ENCODE measurements around the gene KRTAP8-1.
A peak's percentile ranks its signal among the peaks of the same experiment; 100 is the strongest.

The KRTAP8-1 gene

DNA sequence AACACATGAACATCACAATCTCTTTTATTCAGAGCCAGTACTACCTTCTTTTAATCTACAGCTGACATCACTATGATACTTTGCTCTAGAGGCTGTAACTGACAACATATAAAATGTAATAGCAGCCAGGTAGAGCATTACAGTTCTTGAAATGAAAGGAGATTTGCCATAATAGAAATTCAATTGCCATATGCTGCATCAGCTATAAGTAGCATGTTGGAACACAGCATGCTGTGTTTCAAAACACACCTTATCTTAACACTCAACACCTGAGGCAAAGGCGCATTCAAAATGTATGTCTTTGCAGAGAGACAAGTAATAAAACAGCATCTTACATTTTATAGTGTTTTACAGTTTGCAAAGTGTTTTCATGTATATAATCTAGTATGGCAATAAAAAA, 33.8 kb downstream of the KRTAP8-1 start:
- no peak overlapping the region for H3K4me3 ChIP-seq (ENCODE audit: low read depth, low read length)
- H3K4me1 ChIP-seq (ENCODE audit: control insufficient read depth, insufficient read depth, low read length): no peaks in the 10 kb centered on the region
- TF ChIP-seq ZFP69B (tag by site-specific recombination; IDR thresholded peaks at IDR 0.05): no peak
- H3K9me3 ChIP-seq (ENCODE audit: control insufficient read depth, insufficient read depth, low read depth, low read length): no peaks in the 10 kb centered on the region; the same call in 1 of the 2 replicates
- ChIA-PET POLR2A (no interaction called here), CTCF (interaction anchor here (0.6 kb wide), 2 partner anchors 10 to 36 kb away, joined by 3 to 4 read pairs; no protein-coding TSS in a partner anchor)
- no peak overlapping the region for H3K27ac ChIP-seq (ENCODE audit: extremely low read depth, low read depth, low read length)
- no peaks in the 10 kb centered on the region for H3K36me3 ChIP-seq (ENCODE audit: control insufficient read depth in 2 of 2, insufficient read depth in 1 of 2, low read length in 2 of 2)

DNA sequence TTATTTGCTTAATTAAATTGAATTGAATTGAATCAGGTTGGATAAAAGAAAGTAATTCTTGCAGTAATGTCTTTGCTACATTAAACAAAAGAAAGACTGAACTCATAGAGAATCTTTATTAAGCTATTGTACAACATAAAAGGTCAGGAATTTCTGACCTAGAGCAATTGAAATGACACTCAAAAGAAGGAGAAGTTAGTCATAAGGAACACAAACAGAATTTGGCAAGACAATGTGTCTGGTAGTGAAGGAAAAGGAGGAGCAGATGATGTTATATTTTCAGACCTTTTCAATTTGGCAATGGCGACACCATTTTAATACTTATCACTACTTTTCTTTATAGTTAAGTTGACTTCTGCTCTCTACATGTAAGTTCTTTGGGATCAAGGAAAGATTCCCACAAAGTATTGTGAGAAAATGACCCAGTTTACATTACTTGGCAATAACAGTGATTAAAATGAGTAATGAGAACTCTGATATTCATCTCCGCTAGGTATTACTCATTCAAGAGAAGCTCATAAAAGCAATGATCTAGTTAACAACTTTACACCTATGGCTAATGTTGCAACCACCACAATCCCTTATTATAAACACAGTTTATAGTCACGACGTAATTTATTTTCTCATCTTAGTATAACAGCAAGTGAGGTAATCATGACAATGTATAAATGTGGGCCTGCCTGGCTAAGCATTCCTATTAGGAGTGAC, 43.2 kb downstream of the KRTAP8-1 start:
- TF ChIP-seq KLF8 (tag by site-specific recombination; IDR thresholded peaks at IDR 0.05): peak; percentile 57; the same call in 1 of the 2 replicates
- TF ChIP-seq, protein P1, sequence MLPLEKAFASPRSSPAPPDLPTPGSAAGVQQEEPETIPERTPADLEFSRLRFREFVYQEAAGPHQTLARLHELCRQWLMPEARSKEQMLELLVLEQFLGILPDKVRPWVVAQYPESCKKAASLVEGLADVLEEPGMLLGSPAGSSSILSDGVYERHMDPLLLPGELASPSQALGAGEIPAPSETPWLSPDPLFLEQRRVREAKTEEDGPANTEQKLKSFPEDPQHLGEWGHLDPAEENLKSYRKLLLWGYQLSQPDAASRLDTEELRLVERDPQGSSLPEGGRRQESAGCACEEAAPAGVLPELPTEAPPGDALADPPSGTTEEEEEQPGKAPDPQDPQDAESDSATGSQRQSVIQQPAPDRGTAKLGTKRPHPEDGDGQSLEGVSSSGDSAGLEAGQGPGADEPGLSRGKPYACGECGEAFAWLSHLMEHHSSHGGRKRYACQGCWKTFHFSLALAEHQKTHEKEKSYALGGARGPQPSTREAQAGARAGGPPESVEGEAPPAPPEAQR (tag by site-specific recombination; IDR thresholded peaks at IDR 0.05): no peak
- TF ChIP-seq, protein P2, sequence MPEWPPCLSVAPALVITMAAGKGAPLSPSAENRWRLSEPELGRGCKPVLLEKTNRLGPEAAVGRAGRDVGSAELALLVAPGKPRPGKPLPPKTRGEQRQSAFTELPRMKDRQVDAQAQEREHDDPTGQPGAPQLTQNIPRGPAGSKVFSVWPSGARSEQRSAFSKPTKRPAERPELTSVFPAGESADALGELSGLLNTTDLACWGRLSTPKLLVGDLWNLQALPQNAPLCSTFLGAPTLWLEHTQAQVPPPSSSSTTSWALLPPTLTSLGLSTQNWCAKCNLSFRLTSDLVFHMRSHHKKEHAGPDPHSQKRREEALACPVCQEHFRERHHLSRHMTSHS (tag by site-specific recombination; IDR thresholded peaks at IDR 0.05): no peak
- TF ChIP-seq, protein P3, sequence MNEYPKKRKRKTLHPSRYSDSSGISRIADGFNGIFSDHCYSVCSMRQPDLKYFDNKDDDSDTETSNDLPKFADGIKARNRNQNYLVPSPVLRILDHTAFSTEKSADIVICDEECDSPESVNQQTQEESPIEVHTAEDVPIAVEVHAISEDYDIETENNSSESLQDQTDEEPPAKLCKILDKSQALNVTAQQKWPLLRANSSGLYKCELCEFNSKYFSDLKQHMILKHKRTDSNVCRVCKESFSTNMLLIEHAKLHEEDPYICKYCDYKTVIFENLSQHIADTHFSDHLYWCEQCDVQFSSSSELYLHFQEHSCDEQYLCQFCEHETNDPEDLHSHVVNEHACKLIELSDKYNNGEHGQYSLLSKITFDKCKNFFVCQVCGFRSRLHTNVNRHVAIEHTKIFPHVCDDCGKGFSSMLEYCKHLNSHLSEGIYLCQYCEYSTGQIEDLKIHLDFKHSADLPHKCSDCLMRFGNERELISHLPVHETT (tag by site-specific recombination; IDR thresholded peaks at IDR 0.05): 0 out of 2 replicates have a peak, but pooled peaks have one; percentile 35
- 0 out of 2 replicates have a peak, but pooled peaks have one; percentile 27 for TF ChIP-seq ZNF366 (tag by site-specific recombination; conservative IDR thresholded peaks at IDR 0.05)
- TF ChIP-seq, protein P4, sequence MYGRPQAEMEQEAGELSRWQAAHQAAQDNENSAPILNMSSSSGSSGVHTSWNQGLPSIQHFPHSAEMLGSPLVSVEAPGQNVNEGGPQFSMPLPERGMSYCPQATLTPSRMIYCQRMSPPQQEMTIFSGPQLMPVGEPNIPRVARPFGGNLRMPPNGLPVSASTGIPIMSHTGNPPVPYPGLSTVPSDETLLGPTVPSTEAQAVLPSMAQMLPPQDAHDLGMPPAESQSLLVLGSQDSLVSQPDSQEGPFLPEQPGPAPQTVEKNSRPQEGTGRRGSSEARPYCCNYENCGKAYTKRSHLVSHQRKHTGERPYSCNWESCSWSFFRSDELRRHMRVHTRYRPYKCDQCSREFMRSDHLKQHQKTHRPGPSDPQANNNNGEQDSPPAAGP (tag by site-specific recombination; IDR thresholded peaks at IDR 0.05): 0 out of 2 replicates have a peak, but pooled peaks have one; percentile 24
- TF ChIP-seq, protein P5, sequence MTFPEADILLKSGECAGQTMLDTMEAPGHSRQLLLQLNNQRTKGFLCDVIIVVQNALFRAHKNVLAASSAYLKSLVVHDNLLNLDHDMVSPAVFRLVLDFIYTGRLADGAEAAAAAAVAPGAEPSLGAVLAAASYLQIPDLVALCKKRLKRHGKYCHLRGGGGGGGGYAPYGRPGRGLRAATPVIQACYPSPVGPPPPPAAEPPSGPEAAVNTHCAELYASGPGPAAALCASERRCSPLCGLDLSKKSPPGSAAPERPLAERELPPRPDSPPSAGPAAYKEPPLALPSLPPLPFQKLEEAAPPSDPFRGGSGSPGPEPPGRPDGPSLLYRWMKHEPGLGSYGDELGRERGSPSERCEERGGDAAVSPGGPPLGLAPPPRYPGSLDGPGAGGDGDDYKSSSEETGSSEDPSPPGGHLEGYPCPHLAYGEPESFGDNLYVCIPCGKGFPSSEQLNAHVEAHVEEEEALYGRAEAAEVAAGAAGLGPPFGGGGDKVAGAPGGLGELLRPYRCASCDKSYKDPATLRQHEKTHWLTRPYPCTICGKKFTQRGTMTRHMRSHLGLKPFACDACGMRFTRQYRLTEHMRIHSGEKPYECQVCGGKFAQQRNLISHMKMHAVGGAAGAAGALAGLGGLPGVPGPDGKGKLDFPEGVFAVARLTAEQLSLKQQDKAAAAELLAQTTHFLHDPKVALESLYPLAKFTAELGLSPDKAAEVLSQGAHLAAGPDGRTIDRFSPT (tag by site-specific recombination; IDR thresholded peaks at IDR 0.05): 0 out of 2 replicates have a peak, but pooled peaks have one; percentile 59
- no peak for TF ChIP-seq ZBTB48 (tag by site-specific recombination; IDR thresholded peaks at IDR 0.05)
- no peak for TF ChIP-seq ZNF600 (tag by site-specific recombination; IDR thresholded peaks at IDR 0.05)
- peak; percentile 22; the same call in 1 of the 2 replicates for TF ChIP-seq ZNF629 (tag by site-specific recombination; IDR thresholded peaks at IDR 0.05)
- no peak for TF ChIP-seq ZNF768 (tag by site-specific recombination; IDR thresholded peaks at IDR 0.05)
- no peaks in the 10 kb centered on the region for H3K9me3 ChIP-seq (ENCODE audit: control insufficient read depth, insufficient read depth, low read depth, low read length)
- H3K4me3 ChIP-seq (ENCODE audit: low read depth, low read length): no peak overlapping the region
- ChIA-PET POLR2A (no interaction called here), CTCF (interaction anchor here (0.6 to 0.8 kb wide), 4 partner anchors 9 to 405 kb away, joined by 3 to 4 read pairs (median 4); no protein-coding TSS in a partner anchor)
- H3K4me1 ChIP-seq (ENCODE audit: control insufficient read depth, insufficient read depth, low read length): no peaks in the 10 kb centered on the region
- no peaks in the 10 kb centered on the region for H3K36me3 ChIP-seq (ENCODE audit: control insufficient read depth in 2 of 2, insufficient read depth in 1 of 2, low read length in 2 of 2)
- H3K27ac ChIP-seq (ENCODE audit: extremely low read depth, low read depth, low read length): no peak overlapping the region

Measured in HEK293 (cell line).